Activated CD4-positive, CD25-positive, alpha-beta regulatory T cell treated with anti-CD3 and anti-CD28 coated beads, Interleukin-2, amount 50 U/mL, for 72 hours (primary cell): Measurements from ENCODE around the gene GDA.

Experiments
- DNase-seq: peaks from one replicate; pipeline ENCODE4 v3.0.0; 2021

Gene GDA

DNA sequence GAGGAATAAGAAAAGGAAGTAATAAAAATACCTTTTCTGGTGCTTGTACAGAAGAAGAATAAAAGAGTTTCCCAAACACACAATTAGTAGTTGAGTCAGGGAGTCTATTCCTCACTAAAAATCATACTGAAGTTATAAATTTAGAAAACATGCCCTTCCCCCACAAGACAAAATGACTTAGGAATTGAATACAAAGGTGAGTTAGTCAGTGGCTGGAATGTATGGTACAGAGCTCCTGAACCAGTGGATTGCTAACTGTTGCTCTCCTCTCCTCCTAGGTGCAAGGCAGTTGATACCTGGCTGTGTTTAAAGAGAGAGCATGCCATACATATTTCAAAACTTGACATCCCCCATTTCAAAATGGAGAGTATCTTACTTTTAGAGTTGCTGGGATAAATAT, 1.9 kb downstream of the GDA start:
- DNase-seq, result no peak

DNA sequence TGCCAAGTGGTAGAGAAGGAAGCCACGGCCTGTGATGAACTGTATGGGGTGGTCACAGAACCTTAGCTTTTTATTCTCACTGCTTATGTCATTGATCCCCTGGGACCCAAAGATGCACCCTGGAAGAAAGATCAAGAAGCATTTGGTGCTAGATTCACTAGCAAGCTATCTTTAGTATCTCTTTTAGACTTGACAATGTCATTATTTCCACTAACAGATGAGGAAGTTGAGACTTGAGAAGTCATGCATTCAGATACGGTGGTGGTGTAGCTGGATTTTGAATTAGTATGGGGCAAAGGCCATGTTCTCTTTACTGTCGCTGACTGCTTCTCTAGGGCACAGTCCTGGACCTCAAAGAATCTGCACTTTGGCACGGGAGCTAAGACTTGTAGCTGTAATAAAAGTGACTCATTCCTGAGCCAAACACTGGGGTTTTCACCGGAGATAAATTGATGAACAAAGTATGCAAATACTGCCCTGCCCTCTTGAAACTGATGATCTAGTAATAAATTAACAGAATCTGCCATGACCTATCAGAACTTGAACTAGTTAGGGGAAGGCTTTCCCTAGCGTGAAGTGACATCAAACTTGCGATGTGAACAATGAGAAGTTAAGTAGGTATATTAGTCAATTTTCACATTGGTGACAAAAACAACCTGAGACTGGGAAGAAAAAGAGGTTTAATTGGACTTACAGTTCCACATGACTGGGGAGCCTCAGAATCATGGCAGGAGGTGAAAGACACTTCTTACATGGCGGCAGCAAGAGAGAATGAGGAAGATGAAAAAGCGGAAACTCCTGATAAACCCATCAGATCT, 5.4 kb downstream of the GDA start:
- no peak for DNase-seq

DNA sequence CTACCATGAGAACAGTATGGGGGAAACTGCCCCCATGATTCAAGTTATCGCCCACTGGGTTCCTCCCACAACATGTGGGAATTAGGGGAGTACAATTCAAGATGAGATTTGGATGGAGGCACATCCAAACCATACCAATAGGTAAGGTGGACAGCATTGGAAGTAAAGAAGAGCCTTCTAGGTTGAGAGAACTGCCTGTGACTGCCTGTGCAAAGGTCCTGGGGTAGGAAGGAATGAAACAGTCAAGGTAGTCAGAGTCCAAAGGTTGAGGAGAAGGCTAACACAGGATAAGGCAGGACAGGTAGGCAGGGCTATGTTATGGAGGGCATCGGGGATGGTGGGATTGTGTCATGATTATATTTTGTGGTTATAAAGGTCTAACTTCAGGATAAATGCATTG, 6.1 kb downstream of the GDA start:
- no peak for DNase-seq

DNA sequence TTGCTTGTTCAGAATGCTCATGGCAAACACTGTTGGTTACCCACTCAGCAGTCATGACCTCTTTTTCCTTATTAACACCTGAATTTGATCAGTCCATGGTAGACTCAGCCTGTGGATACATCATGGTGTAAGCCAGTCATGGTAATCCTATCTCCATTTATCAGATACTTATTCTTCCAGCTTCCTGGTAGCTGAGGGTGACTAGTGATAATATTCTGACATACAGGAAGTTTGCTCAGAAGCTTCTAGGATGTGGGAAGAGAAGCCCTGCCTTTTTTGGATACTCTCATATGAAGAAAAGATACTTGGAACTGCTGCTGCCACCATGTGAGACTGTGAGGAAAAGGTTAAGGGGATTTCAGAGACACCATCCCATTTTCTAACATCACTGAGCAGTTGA, 7.3 kb downstream of the GDA start:
- DNase-seq, result no peak

DNA sequence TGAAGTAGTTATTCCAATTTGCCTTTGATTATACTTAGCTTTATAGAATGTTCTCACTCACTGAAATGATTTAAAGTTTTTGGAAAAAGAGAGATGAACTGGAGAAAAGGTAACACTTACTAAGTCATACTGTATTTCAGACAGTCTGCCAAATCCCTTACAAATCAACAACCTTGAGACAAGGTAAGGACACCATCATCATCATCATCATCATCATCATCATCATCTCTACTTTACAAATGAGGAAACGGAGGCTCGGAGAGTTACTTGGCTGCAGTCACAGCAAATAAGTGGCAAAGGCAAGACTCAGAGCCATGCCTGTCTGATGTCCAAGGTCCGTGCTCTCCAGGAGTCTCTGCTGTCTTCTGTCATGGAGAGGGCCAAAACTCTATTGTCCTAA, 9.4 kb downstream of the GDA start:
- DNase-seq, result no peak

DNA sequence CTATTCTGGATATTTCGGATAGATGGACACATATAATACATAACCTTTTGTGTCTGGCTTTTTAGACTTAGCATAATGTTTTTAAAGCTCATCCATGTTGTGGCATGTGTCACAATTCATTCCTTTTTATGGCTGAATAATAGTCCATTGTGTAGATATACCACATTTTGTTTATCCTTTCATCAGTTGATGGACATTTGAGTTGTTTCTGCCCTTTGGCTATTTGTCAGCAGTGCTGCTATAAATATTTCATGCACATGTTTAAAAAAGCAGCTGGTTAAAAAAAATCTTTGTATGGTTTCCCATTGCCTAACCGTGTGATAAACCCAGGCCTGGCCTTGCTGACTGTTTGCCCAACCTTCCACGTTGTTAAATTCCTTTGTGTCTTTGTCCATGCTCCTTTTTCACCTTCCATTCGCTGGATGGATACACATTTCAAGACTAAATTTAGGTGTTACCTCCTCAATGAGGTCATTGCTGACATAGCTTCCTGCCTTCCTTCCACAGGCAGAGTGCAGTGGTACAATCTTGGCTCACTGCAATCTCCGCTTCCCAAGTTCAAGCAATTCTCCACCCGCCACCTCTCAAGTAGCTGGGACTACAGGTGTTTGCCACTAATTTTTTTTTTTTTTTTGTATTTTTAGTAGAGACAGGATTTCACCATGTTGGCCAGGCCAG, 11.3 kb downstream of the GDA start:
- DNase-seq, result no peak

DNA sequence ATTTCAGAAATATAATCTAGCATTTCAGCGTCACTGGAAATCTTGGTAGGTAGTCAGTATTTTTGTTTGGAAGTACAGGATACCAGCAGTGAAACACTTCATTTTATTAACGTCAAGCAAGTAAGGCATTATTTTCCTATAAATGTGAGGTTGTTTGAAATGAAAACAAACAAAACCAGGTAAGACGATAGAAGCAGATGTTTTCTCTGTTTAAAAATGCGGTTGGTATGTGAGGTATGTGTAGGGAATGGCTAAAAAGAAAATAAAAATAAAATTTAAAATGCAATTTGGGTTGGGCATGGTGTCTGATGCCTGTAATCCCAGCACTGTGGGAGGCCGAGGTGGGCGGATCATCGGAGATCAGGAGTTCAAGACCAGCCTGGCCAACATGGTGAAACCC, 16.1 kb downstream of the GDA start:
- no peak for DNase-seq

DNA sequence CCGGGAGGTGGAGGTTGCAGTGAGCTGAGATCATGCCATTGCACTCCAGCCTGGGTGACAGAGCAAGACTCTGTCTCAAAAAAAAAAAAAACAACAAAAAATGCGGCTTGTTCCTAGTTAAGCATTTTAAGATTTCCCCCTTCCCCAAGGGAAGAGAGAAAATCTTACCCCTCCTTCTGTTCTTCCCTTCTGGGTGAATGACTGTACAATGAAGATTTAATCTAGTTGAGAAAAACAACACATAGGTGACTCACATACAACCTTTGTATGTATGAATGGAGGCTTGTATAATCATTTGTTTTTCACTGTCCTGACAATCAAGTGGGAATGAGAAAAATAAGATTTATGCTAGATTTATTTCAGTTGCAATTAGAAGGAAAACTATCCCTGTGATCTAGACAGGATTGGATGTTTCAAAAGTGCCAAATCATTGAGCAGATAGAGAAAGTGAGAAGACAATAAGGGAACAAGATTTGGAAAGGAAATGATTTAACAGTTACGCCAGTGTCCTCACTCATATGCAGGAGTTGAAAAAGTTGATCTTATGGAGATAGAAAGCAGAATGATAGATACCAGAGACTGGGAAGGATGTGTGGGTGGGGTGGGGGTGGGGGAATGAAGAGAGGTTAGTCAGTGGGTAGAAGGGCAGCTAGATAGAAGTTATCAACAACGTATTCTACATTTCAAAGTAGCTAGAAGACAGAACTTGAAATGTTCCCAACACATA, 16.7 kb downstream of the GDA start:
- DNase-seq, result no peak

DNA sequence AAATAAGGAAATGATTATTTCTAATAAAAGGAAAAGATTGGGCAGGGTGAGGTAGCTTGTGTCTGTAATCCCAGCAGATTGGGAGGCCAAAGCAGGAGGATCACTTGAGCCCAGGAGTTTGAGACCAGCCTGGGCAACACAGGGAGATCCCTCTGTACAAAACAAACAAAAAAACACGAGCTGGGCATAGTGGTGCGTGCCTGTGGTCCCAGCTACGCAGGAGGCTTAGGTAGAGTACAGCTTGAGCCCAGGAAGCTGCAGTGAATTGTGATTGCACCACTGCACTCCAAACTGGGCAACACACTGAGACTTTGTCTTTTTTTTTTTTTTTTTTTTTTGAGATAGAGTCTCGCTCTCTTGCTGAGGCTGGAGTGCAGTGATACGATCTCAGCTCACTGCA, 18.8 kb downstream of the GDA start:
- DNase-seq, result no peak

DNA sequence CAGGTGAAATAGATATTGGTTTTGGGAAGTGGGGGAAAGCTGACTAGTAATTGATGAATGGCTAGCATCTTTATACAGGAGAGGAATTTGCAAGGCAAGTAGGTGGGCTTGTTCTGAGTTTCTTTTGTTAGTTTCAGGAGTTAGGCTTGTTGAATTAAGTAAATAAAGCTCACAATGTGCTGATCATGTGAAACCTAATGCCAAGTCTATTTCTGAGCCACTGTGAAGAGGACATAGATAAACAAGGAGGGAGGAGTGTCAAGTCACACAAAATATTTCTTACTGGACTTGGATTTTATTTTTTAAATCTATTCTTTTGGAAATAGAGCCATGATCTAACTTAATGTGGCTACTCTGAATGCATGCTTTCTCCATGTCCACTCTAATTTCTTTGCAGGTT, 19.9 kb downstream of the GDA start:
- no peak for DNase-seq

DNA sequence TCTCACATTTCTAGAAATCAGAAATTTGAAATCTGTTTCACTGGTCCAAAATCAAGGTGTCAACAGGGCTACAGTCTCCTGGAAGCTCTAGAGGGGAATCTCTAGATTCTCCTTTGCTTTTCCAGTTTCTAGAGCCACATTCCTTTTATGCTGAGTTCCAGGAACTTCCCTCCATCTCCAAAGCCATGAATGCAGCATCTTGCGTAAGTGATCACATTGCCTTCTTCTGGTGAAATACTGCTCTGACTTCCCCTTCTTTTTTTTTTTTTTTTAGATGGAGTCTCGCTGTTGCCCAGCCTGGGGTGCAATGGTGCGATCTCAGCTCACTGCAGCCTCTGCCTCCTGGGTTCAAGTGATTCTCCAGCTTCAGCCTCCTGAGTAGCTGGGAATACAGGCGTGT, 23.8 kb downstream of the GDA start:
- no peak for DNase-seq

DNA sequence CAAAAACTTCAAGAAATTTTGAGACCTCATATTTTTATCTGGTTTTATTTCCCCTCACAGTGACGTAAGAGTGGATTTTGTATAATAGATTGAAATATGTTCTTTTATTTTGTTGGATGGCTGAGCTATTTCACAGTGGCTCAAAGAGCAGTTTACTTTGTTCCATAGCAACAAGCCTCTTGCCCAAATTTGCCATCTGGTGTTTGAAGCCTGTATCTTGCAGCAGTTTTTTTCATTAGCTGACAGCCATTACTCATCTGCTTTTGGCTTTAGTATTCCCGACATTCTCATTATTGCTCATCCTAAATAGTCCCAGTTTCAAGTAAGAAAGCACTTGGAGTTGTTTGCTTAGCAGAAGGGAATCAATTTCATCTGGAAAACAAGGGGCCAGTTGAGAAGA, 36.3 kb downstream of the GDA start:
- DNase-seq, result no peak

DNA sequence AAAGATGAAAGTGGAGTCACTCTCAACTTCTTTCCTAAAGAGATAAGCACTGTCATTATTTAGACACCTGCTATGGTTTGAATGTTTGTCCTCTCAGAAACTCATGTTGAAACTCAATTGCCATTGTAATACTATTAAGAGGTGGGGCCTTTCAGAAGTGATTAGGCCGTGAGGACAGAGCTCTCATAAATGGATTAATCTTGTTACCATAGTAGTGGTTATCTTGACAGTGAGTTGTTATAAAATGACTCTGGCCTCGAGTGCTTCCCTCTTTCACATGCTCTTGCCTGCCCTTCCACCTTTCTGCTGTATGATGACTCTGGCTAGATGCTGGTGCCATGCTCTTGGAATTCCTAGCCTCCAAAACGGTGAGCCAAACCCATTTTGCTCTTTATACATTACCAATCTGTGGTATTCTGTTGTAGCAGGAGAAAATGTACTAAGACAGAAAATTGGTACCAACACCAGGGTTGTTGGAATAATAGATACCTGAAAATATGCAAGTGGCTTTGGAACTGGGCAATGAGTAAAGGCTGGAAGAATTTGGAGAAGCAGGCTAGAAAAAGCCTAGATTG, 38.0 kb downstream of the GDA start:
- no peak for DNase-seq

DNA sequence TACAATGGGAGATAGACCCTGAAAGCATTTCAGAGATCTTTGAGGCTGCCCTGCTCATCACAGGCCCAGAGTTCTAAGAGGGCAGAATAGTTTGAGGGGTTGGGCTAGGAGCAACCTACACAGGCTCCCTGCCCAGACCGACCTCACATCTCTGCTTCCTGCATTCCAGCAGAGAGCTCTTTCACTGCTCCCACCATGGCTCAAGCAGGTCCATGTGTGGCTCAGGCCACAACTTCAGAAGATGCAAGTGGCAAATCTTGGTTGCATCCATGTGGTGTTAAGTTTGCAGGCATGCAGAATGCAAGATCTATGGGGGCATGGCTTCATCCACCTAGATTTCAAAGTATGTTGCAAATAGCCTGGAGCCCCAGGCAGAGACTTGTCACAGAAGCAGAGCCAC, 39.0 kb downstream of the GDA start:
- DNase-seq, result no peak

DNA sequence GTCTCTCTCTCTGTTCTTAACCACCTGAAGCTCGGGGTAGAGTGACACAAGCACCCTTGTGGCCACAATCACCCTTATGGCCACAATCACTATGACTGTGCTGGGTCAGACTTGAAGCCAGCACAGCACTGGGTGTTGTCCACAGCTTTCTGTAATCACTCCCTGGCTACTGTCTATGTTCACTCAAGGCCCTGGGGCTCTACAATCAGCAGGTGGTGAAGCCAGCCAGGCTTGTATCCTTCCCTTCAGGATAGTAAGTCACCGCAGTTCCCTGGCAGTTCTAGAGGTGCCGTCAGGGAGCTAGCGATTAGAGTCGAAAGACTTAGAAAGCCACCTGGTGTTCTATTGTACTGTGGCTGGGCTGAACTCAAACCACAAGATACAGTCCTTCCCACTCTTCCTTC, 44.2 kb downstream of the GDA start:
- no peak for DNase-seq

DNA sequence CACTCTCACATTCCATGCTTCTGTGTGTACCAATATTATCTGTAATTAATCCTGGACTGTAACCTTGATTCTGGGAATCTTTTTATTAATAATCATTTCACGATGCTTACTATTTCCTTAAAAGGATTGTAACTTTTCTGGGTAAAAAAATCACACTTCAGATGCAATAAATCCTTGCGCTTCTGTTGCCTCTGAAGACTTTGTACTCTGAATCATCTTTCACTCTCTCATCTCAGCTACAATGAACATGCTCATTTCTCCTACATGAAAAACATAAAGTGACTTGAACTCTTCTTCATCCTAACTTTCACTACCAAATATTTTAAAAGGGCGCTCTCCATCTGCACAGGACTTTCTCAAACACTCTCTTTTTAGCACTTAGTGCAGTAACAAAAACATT, 50.0 kb downstream of the GDA start:
- no peak for DNase-seq

DNA sequence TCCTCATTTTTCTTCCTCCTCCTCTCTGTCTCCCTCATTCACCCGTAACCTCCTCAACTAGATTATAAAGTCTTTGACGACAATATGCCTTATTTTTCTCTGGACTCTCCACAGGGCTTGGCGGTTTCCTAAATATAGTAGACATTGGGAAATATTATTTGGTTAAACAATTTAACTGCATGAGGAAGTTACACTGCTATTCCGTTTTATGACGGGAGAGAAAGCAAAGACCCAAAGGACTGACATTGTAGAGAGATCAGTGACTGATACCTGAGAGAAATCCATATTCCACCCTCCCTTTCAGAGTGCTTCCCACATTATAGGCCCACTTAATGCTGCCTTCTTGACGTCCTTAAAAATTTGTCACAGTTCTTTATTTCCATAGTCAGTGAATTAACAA, 51.2 kb downstream of the GDA start:
- no peak for DNase-seq

DNA sequence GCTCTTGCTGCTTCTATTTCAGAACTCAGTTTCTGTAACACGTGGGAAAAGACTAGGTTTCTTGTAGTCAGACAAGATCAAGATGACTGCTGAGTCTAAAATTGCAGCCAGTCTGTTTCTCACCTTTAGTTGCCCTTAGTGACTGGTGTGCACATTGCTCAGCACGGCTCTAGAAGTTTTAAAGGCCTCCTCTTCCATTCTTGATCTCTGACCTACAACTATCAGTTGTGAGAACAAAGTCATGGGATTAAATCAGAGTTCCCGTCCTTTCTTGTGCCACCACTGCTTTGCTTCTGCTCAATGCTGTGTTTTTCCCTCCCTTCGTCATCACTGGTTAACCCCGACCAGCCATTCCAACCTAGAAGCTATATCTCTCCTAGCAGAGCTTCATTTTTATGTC, 52.8 kb downstream of the GDA start:
- no peak for DNase-seq

DNA sequence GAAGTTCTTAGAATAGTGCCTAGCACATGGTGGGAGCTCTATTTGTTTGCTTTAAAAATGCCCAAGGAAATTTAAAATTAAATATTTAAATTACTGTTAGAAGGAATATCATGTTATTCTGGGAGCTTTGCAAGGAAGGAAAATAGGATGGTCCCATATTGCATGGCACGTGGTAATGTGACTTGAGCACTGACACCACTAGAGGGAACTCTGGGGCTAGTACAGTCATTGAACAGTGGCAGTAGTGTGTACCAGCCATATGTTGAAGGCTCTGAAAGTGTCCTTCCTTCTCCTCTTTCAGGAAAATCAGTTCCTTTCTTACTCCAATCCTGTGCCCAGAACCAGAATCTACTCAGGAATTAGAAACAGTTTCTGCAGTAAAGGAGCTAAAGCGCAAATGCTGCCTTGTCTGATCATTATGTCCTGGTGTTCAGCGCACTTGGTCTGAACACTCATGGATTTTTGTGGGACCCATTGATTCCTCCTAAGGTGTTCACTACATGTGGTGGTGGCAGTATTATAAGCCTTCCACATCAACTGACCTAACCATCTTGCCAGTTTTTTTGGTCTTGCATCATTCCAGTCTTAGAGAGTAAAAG, 54.1 kb downstream of the GDA start:
- DNase-seq, result no peak

DNA sequence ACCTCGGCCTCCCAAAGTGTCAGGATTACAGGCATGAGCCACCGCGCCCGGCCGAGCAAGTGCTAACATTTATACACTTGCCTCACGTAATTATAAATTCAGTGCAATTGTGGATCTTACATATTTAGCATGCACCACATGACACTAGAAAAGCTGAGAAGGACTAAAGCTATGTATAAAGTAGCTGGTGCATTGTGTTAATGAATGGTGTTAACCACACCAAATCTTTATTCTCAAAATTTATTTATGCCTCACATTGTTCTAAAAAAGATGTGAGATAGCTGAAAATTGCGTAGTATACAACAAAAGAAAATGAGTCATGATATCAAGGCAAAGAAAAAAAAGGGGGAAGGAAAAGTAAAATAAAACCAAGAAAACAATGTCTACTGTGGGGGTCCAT, 54.8 kb downstream of the GDA start:
- no peak for DNase-seq

DNA sequence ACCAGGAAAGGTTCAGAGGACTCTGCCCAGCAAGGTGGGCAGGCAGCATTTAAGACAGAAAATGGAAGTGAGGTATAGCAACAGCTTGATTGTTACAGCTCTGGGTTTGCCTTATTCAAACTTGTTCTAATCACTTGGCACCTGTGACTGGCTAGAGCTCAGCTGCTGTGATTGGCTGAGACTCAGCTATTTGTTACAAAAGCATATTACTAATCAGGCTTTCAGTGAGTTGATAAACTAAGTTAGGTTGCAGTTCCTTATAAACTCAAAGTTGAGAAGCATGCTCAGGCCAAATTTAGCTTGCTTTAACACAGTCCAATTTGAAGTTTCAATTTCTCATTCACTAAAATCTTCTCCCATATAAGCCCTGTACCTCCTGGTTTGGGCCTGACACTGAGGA, 56.3 kb downstream of the GDA start:
- no peak for DNase-seq

DNA sequence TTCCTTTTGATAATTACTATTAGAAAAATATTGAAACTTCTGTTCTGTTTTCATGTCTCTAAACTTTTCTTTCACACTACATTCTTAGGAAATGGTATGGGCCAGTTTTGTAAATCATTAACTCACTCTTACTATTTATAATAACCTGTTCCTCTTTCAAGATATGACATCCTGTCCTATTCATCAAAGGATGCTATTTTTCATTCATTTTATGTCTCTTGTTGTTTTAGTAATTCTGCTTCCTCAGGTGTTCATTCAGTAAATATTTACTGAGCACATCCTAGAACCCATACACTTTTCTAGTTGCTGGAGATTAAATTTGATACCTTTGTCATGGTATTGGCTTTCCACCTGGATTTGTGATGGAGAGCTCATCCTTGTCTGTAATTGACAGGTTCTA, 58.0 kb downstream of the GDA start:
- no peak for DNase-seq

DNA sequence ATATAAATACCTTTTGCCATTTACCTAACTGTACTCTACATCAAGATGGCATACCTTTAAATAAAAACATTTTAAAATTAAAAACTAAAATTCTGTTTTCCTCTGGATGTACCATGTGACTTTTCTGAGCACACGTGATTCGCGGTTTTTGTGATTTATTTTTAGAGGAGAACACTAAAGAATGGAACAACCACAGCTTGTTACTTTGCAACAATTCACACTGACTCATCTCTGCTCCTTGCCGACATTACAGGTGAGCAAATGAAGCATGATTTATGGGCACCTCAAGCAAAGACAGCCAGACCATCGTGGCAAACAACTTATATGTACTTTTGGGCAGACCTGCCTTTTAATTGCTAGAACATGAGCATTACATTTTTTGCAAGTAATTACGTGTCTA, 61.3 kb downstream of the GDA start:
- DNase-seq, result no peak

DNA sequence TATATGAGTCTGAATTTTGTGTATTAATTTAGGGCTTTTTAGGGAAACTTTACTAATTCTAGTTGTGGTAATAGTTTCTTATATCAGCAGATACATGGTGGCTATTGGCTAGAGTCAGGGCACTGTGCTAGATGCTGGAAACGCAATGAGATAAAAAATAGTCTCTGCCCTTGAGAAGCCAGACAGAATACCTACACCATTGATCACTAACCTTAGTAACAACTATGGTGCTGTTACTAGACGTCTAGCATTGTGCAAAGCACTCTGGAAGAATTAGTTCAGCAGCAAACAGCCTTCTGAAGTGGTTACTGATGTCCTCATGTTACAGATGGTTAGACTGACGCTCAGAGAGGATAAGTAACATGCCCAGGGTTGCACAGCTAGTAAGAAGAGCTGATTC, 61.8 kb downstream of the GDA start:
- no peak for DNase-seq
